Measurements from ENCODE around the gene GATD1.

GRCh38 chr11:813456-814096 is 36.3 kb upstream of the GATD1 start:
- no peak for TF ChIP-seq YY1 (IDR thresholded peaks at IDR 0.05; ENCODE audit: insufficient read depth, insufficient read length)
- TF ChIP-seq ZNF274 (IDR thresholded peaks at IDR 0.05; ENCODE audit: low read depth, low read length) = no peak

Data from NT2/D1 (cell line).